Loucy (cell line): Measurements from ENCODE around the gene KCNH8.

Experiments
- H2AFZ ChIP-seq: fragments of 200-600 bp; sonication (generic); 2 replicates; pipeline ENCODE4 v1.6.0; 2016; ENCODE audit warnings: antibody characterized with exemption, mild to moderate bottlenecking, low read length, moderate library complexity
- H3F3A ChIP-seq: fragments of 200-600 bp; 2 replicates; pipeline ENCODE4 v1.6.0; 2016; ENCODE audit warnings: antibody characterized with exemption, low read depth, mild to moderate bottlenecking
- H3K27me3 ChIP-seq: fragments of 200-600 bp; sonication (generic); 2 replicates; pipeline ENCODE4 v1.6.1; 2014; ENCODE audit warnings: low read length, mild to moderate bottlenecking; ENCODE audit not compliant: insufficient read depth, poor library complexity, severe bottlenecking
- H3K36me3 ChIP-seq: fragments of 200-600 bp; sonication (generic); 2 replicates; pipeline ENCODE4 v1.6.1; 2016; ENCODE audit warnings: low read length; ENCODE audit not compliant: insufficient read depth
- H3K4me1 ChIP-seq: fragments of 200-600 bp; sonication (generic); 2 replicates; pipeline ENCODE4 v1.5.1; 2014; ENCODE audit warnings: low read length, mild to moderate bottlenecking; ENCODE audit not compliant: insufficient read depth, poor library complexity, severe bottlenecking
- H3K4me2 ChIP-seq: fragments of 200-600 bp; sonication (generic); 2 replicates; pipeline ENCODE4 v1.6.0; 2014; ENCODE audit warnings: antibody characterized with exemption, low read length, low read depth, mild to moderate bottlenecking; ENCODE audit not compliant: poor library complexity, severe bottlenecking
- H3K4me3 ChIP-seq: fragments of 200-600 bp; sonication (generic); 2 replicates; pipeline ENCODE4 v1.5.1; 2014; ENCODE audit warnings: low read length, mild to moderate bottlenecking, mixed read lengths; ENCODE audit not compliant: poor library complexity, severe bottlenecking
- H3K79me2 ChIP-seq: fragments of 200-600 bp; sonication (generic); 2 replicates; pipeline ENCODE4 v1.6.1; 2014; ENCODE audit warnings: low read length; ENCODE audit not compliant: insufficient read depth
- H3K9ac ChIP-seq: fragments of 200-600 bp; sonication (generic); 2 replicates; pipeline ENCODE4 v1.6.0; 2014; ENCODE audit warnings: mild to moderate bottlenecking, low read depth, low read length, moderate library complexity; ENCODE audit not compliant: poor library complexity, severe bottlenecking
- H3K9me2 ChIP-seq: fragments of 200-600 bp; sonication (generic); replicated peaks from 2 replicates; pipeline ENCODE4 v1.6.1; 2016; ENCODE audit warnings: low read depth, low read length, mixed read lengths
- H3K9me3 ChIP-seq: fragments of 200-600 bp; sonication (generic); 2 replicates; pipeline ENCODE4 v1.6.1; 2014; ENCODE audit warnings: mild to moderate bottlenecking, antibody characterized with exemption, low read length, low read depth; ENCODE audit not compliant: insufficient read depth
- H4K20me1 ChIP-seq: fragments of 200-600 bp; sonication (generic); 2 replicates; pipeline ENCODE4 v1.6.0; 2014; ENCODE audit warnings: antibody characterized with exemption, low read length, mild to moderate bottlenecking; ENCODE audit not compliant: insufficient read depth, poor library complexity, severe bottlenecking
- CTCF ChIP-seq: fragments of 200-600 bp; sonication (generic); conservative IDR thresholded peaks from 2 replicates; pipeline ENCODE4 v1.5.1; 2014; ENCODE audit warnings: mild to moderate bottlenecking, antibody characterized with exemption, low read length
- EZH2phosphoT487 ChIP-seq: fragments of 200-600 bp; IDR thresholded peaks from 2 replicates; pipeline ENCODE4 v1.6.1; 2018; ENCODE audit warnings: antibody characterized with exemption, mild to moderate bottlenecking, moderate library complexity, borderline replicate concordance

The KCNH8 gene

GRCh38 chr3:19295208-19295607 lies 146.9 kb downstream of the KCNH8 start:
- Histone ChIP-seq H3F3A (no peaks in the 10 kb centered on the region), H3K36me3 (no peaks in the 10 kb centered on the region)

GRCh38 chr3:19331931-19332330 lies 183.6 kb downstream of the KCNH8 start:
- Histone ChIP-seq H3K9me2 (0 out of 2 replicates have a peak, but pooled peaks cover 4% of the 10 kb centered on the region), H3K79me2 (no peaks in the 10 kb centered on the region), H3K4me2 (no peak overlapping the region), H3K4me1 (no peaks in the 10 kb centered on the region), H3F3A (no peaks in the 10 kb centered on the region), H3K9ac (no peak overlapping the region), H3K9me3 (no peaks in the 10 kb centered on the region), H4K20me1 (no peaks in the 10 kb centered on the region), H3K36me3 (no peaks in the 10 kb centered on the region), H3K4me3 (no peak overlapping the region), H2AFZ (no peak overlapping the region), H3K27me3 (no peaks in the 10 kb centered on the region)
- TF ChIP-seq CTCF (no peak), EZH2phosphoT487 (no peak)

More at GRCh38 chr3:19295208-19295607, 146.9 kb downstream of the KCNH8 start:
- H3K4me1 ChIP-seq, result no peaks in the 10 kb centered on the region
- H3K4me2 ChIP-seq, result no peak overlapping the region
- H2AFZ ChIP-seq, result no peak overlapping the region
- no peaks in the 10 kb centered on the region for H4K20me1 ChIP-seq
- no peak overlapping the region for H3K9ac ChIP-seq
- no peaks in the 10 kb centered on the region for H3K79me2 ChIP-seq
- H3K9me3 ChIP-seq, result no peaks in the 10 kb centered on the region
- H3K9me2 ChIP-seq, result no peaks in the 10 kb centered on the region
- H3K27me3 ChIP-seq, result no peaks in the 10 kb centered on the region
- TF ChIP-seq EZH2phosphoT487 (no peak), CTCF (no peak)
- H3K4me3 ChIP-seq, result no peak overlapping the region

- H3K4me3 ChIP-seq, result no peak overlapping the region
- no peaks in the 10 kb centered on the region for H3K27me3 ChIP-seq
- no peaks in the 10 kb centered on the region for H3K79me2 ChIP-seq
- no peaks in the 10 kb centered on the region for H3K9me3 ChIP-seq
- no peak for TF ChIP-seq EZH2phosphoT487
- TF ChIP-seq CTCF, result no peak
- H4K20me1 ChIP-seq, result no peaks in the 10 kb centered on the region
- H3K9ac ChIP-seq, result no peak overlapping the region
- H3F3A ChIP-seq, result no peaks in the 10 kb centered on the region
- H2AFZ ChIP-seq, result no peak overlapping the region
- no peaks in the 10 kb centered on the region for H3K36me3 ChIP-seq
- 0 out of 2 replicates have a peak, but pooled peaks cover 4% of the 10 kb centered on the region for H3K9me2 ChIP-seq
- H3K4me1 ChIP-seq, result no peaks in the 10 kb centered on the region
- no peak overlapping the region for H3K4me2 ChIP-seq
Measured at GRCh38 chr3:19334120-19334519, 185.8 kb downstream of the KCNH8 start.
